Raji (cell line): ENCODE measurements around the gene RAB8B.

Experiments used
- POLR2A ChIP-seq: IDR thresholded peaks from 2 replicates; pipeline ENCODE4 v1.6.1; 2011; ENCODE audit warnings: low read depth, low read length, control low read depth; ENCODE audit not compliant: insufficient read depth

RAB8B gene

DNA sequence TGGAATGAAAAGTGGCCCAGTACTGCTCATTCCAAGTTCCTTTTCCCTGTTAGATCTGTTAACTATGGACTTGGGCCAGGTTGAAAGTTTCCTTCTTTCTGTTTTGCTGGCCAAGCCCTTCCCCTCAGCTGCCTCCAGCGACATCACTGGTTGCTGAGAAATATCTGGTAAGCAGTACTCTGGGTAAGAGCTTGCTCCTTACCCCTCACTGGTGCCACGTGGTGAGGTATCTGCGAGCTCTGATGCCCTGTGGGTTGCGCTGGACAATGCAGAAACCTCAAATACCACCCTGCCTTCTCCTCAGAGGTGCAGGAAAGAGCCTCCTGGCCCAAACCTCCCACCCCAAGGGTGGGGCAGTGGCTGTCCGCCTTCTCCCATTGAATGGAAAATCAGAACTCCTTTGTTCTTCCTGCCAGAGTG is 45.1 kb downstream of the RAB8B start:
- no peak for TF ChIP-seq POLR2A

DNA sequence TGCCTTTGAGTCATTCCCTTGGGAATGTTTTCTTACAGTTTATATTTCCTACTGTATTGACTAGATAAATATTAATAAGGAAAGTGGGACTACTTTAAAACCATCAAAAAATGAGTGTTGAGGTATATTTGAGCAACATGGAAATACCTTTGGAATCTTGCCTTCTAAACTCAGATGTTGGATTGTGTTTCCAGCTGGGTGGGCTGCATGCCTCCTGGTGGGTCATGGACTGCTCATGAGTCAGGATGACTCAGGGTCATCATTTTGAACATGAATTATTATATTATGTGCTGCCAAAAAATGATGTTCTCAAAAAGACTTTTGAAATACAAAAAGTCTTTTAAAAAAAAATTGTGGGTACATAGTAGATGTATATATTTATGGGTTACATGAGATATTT is 46.9 kb downstream of the RAB8B start:
- TF ChIP-seq POLR2A, result no peak

DNA sequence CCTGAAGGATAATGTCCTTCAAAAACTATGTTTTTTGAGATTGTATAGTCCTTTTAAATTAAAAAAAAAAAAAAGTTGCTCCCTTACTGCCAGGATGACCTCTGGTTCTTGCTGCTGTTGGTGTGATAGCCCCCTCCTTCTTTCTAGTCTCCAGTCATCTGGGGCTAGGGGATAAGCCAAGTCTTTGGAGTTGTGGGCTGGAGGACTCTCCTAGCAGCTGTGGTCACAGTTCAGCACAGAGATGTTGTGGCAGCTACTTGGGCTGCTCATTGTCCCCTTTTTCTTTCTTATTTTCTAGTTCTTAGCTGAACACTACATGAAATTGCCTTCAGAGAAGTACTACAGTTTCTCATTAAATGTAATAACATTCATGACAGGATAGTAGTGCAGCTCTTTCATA is 48.8 kb downstream of the RAB8B start:
- no peak for TF ChIP-seq POLR2A

DNA sequence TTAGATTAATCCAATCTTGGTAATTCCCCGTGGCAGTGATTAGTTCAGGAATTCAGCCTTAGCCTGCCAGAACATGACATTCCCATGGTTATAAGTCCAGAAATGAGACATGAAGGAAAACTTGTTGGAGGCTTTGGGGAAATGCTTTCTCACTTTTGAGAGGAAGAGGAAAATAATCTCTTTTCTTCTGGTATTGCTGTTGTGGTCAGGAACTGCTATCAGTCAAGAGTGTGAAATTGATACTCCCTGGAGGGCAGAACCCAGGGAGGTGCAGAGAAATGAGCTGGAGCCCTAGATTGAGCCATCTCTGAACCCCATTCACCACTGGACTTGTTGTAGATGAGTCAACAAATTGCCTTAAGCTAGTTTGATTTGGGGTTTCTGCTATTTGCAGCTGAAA is 49.4 kb downstream of the RAB8B start:
- TF ChIP-seq POLR2A, result no peak

DNA sequence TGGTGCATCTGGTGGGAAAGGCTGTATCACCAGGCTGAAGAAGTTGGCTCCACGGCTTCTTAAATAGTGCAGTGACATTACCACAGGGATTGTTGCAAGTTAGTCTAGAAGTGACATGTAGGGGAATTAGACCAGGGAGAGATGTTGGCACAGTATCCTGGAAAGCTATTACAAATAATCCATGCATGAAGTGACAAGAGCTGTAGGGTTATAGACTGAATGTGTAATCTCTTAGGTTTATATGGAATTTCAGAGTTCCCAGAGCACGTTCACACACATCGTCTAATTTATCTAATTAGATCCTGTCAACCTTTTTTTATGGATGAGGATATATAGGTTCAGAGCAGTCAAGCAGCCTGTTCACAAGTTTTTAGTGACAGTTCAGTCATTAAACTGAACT is 50.7 kb downstream of the RAB8B start:
- TF ChIP-seq POLR2A, result no peak

DNA sequence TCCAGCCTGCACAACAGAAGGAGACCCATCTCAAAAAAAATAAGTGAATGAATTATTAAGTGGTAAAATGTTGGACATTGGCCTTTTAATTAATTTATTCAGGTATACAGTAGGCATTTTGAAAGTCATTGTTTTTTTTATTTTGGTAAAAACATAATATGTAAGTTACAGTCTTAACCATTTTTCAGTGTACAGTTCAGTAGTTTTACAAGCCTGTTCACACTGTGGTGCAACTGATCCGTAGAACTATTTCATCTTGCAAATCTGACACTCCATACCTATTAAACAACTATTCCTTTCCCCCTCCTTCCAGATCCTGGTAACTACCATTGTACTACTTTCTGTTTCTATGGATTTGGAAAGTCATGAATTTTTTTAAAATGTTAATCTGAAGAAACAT is 51.9 kb downstream of the RAB8B start:
- TF ChIP-seq POLR2A, result no peak

DNA sequence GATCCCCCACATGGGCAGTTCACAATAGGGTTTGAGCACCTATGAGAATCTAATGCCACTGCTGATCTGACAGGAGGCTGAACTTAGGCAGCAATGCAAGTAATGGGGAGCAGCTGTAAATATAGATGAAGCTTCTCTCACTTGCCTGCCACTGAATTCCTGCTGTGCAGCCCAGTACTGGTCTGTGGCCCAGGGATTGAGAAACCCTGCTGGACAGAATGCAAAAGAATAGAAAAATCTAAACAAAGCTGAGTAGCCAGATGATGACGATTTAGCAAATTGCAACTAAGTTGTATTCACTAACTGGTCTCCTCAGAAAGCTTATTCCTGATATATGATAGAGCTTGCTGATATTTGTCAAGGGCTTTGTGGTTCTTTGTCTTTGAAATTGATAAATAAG is 53.7 kb downstream of the RAB8B start:
- TF ChIP-seq POLR2A, result no peak

DNA sequence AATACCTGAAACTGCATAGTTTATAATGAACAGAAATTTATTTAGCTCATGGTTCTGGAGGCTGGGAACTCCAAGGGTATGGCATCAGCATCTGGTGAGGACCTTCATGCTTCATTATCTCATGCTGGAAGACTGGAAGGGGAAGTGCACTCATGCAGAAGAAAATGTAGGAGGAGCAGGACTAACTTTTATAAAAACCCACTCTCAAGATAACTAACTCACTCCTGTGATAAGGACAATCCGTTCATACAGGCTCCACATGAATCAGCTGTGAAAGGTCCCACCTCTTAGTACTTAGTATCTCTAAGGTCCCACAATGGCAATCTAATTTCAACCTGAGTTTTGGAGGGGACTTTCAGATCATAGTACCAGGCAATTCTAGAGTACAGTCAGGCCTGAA is 54.4 kb downstream of the RAB8B start:
- no peak for TF ChIP-seq POLR2A

DNA sequence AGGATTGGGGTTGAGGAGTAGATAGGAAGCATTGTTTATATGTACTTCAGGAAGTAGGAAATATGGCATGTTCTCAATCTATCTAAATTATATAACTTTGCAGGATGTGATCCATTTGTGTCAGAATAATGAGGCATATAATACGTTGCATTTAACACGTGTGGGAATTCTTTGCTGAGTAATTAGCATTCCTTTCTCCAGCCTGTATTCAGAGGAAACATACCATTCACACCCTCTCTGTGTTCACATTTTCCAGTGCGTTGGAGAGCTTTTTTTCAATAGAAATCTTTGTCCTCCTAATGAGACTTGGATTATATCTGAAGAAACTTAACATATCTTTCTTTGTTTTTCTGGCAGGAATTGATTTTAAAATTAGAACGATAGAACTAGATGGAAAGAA is 55.0 kb downstream of the RAB8B start:
- no peak for TF ChIP-seq POLR2A

DNA sequence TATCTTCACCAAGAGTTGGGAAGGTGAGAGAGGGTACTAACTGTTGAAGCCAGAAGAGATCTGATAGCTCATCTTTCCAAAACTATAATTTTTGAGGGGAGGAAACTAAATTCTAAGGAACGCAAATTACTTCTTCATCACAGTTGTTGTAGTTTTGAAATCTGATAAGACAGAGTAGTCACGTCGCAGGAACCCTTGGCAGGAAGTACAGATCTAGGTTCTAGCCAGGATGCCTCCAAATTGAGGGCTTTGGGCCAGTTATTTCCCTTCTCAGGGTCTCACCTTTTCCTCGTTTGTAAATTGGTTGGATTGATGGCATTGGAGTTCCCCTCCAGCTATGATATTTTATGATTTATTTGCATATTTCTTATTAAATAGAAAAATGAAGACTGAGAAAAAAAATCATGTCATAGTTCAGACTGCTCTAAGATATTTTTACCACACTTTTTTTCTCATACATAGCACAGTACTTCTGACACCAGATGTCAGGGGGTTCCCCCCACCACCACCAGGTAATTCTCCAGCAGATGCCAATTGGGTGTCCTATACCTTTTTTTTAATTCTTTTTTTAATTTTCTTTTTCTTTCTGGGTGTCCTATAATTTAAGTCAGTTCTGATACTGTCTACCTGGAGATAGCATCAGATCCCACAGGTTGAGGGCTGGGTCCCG is 55.7 kb downstream of the RAB8B start:
- TF ChIP-seq POLR2A, result no peak

DNA sequence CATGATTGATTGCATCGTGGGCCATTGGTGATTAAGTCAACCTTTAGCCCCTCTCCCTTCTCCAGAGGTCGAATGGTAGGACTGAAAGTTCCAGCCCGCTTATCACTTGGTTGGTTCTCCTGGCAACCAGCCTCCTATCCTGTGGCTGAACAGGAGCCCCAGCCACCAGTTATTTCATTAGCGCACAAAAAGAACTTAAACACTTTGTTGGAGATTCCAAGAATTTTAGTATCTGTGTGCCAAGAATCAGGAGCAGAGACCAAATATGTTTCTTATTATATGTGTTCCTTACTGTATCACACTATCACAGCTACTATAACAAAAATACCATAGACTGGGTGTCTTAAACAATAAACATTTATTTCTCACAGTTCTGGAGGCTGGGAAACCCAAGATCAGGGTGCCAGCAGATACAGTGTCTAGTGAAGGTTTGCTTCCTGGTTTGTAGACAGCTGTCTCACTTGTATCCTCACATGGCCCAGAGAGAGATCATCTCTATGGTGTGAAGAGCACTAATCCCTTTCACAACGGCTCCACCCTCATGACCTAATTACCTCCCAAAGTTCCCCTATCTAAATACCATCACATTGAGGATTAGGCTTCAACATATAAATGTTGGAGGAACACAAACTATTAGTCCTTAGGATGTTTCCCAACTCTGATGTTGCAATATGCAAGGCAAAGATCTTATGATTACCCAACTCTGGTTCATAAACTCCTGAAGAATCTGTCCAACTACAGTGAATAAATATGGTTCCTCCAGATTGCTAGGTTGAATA is 57.5 kb downstream of the RAB8B start:
- no peak for TF ChIP-seq POLR2A

DNA sequence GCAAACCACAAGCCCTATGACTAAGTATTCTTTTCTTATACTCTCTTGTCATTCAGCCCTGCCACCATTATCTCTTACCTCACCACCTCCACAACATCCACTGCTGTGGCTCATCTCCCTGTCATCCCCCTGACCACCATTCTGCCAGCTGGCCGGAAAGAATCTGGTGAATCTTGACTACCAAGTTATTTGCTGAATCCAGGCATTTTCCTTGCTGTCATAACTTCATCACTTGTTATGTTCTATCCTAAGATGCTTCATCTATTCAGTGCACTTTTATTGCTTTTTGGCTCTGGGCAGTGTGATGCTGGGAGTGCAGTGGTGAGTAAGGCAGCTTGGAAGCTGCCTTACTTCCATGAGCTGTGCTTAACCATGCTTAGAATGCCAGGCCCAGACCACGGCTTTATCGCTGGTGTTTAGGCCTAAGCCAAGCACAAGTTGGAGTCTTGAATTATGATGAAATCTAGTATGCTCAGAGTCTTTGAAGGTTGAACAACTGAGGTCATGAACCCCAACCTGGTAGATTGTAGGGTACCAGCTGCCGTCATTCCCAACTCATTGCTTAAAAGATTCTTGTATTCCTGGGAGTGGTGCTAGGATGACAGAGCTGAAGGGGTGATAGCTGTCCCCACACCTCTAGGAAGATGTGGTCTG is 61.0 kb downstream of the RAB8B start:
- no peak for TF ChIP-seq POLR2A

DNA sequence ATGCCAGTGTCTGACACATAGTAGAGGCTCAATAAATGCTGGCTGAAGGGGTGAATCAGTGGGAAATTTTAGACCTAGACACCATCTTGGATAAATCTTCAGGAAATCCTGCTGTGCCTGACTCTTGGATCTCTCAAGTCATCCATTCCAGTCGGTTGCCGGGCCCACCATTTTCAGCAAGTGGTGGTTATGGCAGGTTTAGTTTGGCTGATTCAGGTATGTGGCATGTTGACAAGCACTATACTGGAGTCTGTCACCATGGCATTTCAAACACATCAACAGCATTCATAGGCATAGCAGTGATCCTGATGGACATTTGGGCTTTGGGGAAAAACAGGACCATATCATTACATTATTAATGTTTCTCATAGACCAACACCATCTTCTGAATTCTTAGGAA is 62.3 kb downstream of the RAB8B start:
- TF ChIP-seq POLR2A, result no peak

DNA sequence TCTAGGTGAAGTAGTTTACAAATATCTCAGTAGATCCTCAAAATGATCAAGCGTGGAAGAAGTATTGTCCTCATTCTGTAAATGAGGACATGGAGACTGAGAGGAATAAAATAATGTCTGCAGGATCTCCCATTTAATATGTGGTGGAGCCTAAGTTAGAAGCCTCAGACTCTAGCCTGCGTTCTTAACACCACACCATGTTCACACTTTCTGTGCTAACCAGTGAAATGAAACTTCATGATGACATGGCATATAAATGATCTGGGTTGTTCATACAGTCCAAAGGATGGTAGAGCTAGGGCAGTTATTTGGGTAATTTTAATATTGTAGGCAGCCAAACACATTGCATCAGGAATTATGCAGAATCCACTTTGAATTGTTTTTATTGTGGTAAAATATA is 62.9 kb downstream of the RAB8B start:
- TF ChIP-seq POLR2A, result no peak

DNA sequence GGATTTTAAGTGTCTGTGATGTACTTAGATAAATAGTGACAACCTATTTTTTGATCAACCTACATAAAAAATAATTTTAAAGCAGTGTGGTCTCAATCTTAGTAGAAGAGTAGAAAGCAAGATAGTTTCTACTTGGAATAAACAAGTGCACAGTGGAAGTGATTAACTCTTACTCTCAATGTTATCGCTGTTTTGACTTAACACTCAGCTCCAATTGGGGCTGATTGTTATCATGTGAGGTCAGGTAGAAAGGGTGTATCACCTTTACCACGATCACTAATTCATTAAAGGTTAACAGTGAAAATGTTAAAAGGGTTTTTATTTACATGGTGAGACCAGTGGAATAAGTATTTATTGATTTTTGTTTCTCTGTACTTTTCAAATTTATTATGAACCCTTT is 65.6 kb downstream of the RAB8B start:
- TF ChIP-seq POLR2A, result no peak

DNA sequence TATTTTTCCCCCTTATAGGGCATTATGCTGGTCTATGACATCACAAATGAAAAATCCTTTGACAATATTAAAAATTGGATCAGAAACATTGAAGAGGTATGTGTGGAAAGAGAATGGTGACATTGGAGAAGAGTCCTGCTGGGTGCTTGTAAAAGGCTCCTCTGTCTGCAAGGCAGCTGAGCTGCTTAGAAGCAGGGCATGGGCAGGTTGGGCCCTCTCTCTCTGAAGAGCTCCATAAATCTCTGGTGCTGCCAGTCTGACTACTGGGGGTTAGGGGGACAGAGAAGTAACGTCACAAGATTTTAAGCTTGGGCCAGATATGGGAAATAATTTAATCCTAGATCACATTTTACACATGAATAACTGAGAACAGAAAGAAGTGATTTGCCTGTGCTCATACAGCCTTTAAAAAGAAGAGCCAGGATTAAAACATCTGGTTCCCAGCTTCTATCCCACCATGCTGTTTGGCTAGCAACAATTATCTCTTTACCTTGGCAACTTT is 66.1 kb downstream of the RAB8B start:
- TF ChIP-seq POLR2A, result no peak
